ENCODE measurements around the gene SMCO3. TPM values are rescaled to one million over a fixed set of nuclear protein-coding genes. Genes with fewer than 3 reads are reported as not detected.

SMCO3 gene
- total and polyA plus RNA-seq, 3 donors from 2014 or later = 0.20 to 0.39 TPM; not detected in 1

- intact Hi-C loops (cut with DNase I; ENCODE audit: low total_unique reads) = no loop called here
- Histone ChIP-seq H3K9me3 (no peaks in the 10 kb centered on the region), H3K36me3 (ENCODE audit: low read depth, missing control alignments) (no peaks in the 10 kb centered on the region), H3K27me3 (no peaks in the 10 kb centered on the region), H3K27ac (no peak overlapping the region), H3K4me3 (no peak overlapping the region), H3K4me1 (peaks cover 11% of the 10 kb centered on the region)
- DNase-seq = no peak
- TF ChIP-seq CTCF (IDR thresholded peaks at IDR 0.05) = no peak
- TF ChIP-seq POLR2A (IDR thresholded peaks at IDR 0.05) = no peak
Measured at GRCh38 chr12:14852880-14853279, 38.9 kb upstream of the SMCO3 start.

- Histone ChIP-seq H3K9me3 (no peaks in the 10 kb centered on the region), H3K4me3 (no peak overlapping the region), H3K36me3 (ENCODE audit: low read depth, missing control alignments) (no peaks in the 10 kb centered on the region), H3K27me3 (no peaks in the 10 kb centered on the region), H3K4me1 (peaks cover 19% of the 10 kb centered on the region), H3K27ac (no peak overlapping the region)
- WGBS, 2 donors = 0 to 3% methylated on average over 1 of the region's 1 CpG
- DNase-seq = no peak
- intact Hi-C loops (cut with DNase I; ENCODE audit: low total_unique reads) = no loop called here
- no peak for TF ChIP-seq CTCF (IDR thresholded peaks at IDR 0.05)
- no peak for TF ChIP-seq POLR2A (IDR thresholded peaks at IDR 0.05)
Measured at GRCh38 chr12:14850929-14851663, 37.1 kb upstream of the SMCO3 start.

- intact Hi-C loops (cut with DNase I; ENCODE audit: low total_unique reads) = loop anchor here (10.0 kb wide), 1 partner anchor 45 kb away; no protein-coding TSS in a partner anchor
- Histone ChIP-seq H3K27me3 (no peaks in the 10 kb centered on the region), H3K27ac (peak overlapping the region in 1 of 2 donors; percentile 50), H3K36me3 (ENCODE audit: low read depth, missing control alignments) (no peaks in the 10 kb centered on the region), H3K4me1 (peaks cover 22% of the 10 kb centered on the region), H3K4me3 (no peak overlapping the region), H3K9me3 (no peaks in the 10 kb centered on the region)
- DNase-seq = no peak
- 35 to 48% methylated on average over 2 of the region's 2 CpGs for WGBS, 2 donors
- no peak for TF ChIP-seq POLR2A (IDR thresholded peaks at IDR 0.05)
- no peak for TF ChIP-seq CTCF (IDR thresholded peaks at IDR 0.05)
Measured at GRCh38 chr12:14849661-14850060, 35.7 kb upstream of the SMCO3 start.

- Histone ChIP-seq H3K4me1 (peaks cover 15% of the 10 kb centered on the region), H3K27me3 (no peaks in the 10 kb centered on the region), H3K36me3 (ENCODE audit: low read depth, missing control alignments) (no peaks in the 10 kb centered on the region), H3K27ac (peak overlapping the region in 1 of 2 donors; percentile 70), H3K9me3 (no peaks in the 10 kb centered on the region), H3K4me3 (no peak overlapping the region)
- intact Hi-C loops (cut with DNase I; ENCODE audit: low total_unique reads) = loop anchor here (10.0 kb wide), 1 partner anchor 48 kb away; no protein-coding TSS in a partner anchor
- DNase-seq = no peak
- 39 to 51% methylated on average over 4 of the region's 4 CpGs for WGBS, 2 donors
- TF ChIP-seq CTCF (IDR thresholded peaks at IDR 0.05) (no peak), POLR2A (IDR thresholded peaks at IDR 0.05) (no peak)
Measured at GRCh38 chr12:14846876-14847580, 33.0 kb upstream of the SMCO3 start.
